ENCODE measurements around the gene PROCA1. TPM values are rescaled to one million over a fixed set of nuclear protein-coding genes. Genes with fewer than 3 reads are reported as not detected.
A peak's percentile ranks its signal among the peaks of the same experiment; 100 is the strongest.

Gene PROCA1
- total and polyA plus RNA-seq, 9 of the 15 experiments (the other 6 are each of a cell fraction or from before 2014, with no cell fraction given) = 0.78 to 16.2 (median 5.6) TPM

DNA sequence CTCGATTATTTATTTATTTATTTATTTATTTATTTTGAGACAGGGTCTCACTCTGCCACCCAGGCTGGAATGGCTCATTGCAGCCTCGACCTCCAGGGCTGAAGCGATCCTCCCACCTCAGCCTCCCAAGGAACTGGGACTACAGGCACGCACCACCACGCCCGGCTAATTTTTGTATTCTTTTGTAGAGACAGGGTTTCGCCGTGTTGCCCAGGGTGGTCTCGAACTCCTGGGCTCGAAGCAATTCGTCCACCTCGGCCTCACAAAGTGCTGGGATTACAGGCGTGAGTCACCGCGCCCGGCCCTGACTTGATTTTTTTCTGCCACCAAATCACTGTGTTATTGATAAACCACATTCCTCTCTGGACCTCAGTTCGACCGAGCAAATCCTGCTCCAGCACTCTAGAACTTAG, 7.3 kb upstream of the PROCA1 start (continued):
- TF ChIP-seq, protein P1, sequence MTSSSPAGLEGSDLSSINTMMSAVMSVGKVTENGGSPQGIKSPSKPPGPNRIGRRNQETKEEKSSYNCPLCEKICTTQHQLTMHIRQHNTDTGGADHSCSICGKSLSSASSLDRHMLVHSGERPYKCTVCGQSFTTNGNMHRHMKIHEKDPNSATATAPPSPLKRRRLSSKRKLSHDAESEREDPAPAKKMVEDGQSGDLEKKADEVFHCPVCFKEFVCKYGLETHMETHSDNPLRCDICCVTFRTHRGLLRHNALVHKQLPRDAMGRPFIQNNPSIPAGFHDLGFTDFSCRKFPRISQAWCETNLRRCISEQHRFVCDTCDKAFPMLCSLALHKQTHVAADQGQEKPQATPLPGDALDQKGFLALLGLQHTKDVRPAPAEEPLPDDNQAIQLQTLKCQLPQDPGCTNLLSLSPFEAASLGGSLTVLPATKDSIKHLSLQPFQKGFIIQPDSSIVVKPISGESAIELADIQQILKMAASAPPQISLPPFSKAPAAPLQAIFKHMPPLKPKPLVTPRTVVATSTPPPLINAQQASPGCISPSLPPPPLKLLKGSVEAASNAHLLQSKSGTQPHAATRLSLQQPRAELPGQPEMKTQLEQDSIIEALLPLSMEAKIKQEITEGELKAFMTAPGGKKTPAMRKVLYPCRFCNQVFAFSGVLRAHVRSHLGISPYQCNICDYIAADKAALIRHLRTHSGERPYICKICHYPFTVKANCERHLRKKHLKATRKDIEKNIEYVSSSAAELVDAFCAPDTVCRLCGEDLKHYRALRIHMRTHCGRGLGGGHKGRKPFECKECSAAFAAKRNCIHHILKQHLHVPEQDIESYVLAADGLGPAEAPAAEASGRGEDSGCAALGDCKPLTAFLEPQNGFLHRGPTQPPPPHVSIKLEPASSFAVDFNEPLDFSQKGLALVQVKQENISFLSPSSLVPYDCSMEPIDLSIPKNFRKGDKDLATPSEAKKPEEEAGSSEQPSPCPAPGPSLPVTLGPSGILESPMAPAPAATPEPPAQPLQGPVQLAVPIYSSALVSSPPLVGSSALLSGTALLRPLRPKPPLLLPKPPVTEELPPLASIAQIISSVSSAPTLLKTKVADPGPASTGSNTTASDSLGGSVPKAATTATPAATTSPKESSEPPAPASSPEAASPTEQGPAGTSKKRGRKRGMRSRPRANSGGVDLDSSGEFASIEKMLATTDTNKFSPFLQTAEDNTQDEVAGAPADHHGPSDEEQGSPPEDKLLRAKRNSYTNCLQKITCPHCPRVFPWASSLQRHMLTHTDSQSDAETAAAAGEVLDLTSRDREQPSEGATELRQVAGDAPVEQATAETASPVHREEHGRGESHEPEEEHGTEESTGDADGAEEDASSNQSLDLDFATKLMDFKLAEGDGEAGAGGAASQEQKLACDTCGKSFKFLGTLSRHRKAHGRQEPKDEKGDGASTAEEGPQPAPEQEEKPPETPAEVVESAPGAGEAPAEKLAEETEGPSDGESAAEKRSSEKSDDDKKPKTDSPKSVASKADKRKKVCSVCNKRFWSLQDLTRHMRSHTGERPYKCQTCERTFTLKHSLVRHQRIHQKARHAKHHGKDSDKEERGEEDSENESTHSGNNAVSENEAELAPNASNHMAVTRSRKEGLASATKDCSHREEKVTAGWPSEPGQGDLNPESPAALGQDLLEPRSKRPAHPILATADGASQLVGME (CRISPR knock-in tag; IDR thresholded peaks at IDR 0.05) = no peak
- TF ChIP-seq BRD9 (IDR thresholded peaks at IDR 0.05; ENCODE audit: low read depth, partially characterized antibody) (peak; percentile 35), BRF1 (IDR thresholded peaks at IDR 0.05; ENCODE audit: borderline replicate concordance, extremely low read depth, insufficient read length) (no peak), MTA3 (IDR thresholded peaks at IDR 0.05; ENCODE audit: borderline replicate concordance) (0 out of 2 replicates have a peak, but pooled peaks have one; percentile 11), ZZZ3 (IDR thresholded peaks at IDR 0.05) (no peak), KLF10 (CRISPR knock-in tag; IDR thresholded peaks at IDR 0.05) (no peak), XRCC3 (IDR thresholded peaks at IDR 0.05) (no peak), FOXP1 (CRISPR knock-in tag; IDR thresholded peaks at IDR 0.05) (no peak), POLR2A (conservative IDR thresholded peaks at IDR 0.05) (no peak), CTBP1 (IDR thresholded peaks at IDR 0.05; ENCODE audit: borderline replicate concordance) (peak; percentile 29; the same call in 1 of the 2 replicates), ZFP36 (IDR thresholded peaks at IDR 0.05; ENCODE audit: low read depth, low read length, partially characterized antibody) (no peak), ZNF699 (CRISPR knock-in tag; IDR thresholded peaks at IDR 0.05; ENCODE audit: insufficient replicate concordance) (no peak), TAF1 (IDR thresholded peaks at IDR 0.05; ENCODE audit: control insufficient read depth, extremely low read depth, insufficient read depth, low read length, severe bottlenecking) (no peak), TOE1 (IDR thresholded peaks at IDR 0.05; ENCODE audit: borderline replicate concordance) (no peak), TOE1 (CRISPR knock-in tag; IDR thresholded peaks at IDR 0.05; ENCODE audit: borderline replicate concordance, low read depth) (no peak), TGIF2 (CRISPR knock-in tag; IDR thresholded peaks at IDR 0.05) (no peak)
- TF ChIP-seq, protein P2, sequence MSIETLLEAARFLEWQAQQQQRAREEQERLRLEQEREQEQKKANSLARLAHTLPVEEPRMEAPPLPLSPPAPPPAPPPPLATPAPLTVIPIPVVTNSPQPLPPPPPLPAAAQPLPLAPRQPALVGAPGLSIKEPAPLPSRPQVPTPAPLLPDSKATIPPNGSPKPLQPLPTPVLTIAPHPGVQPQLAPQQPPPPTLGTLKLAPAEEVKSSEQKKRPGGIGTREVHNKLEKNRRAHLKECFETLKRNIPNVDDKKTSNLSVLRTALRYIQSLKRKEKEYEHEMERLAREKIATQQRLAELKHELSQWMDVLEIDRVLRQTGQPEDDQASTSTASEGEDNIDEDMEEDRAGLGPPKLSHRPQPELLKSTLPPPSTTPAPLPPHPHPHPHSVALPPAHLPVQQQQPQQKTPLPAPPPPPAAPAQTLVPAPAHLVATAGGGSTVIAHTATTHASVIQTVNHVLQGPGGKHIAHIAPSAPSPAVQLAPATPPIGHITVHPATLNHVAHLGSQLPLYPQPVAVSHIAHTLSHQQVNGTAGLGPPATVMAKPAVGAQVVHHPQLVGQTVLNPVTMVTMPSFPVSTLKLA (conservative IDR thresholded peaks at IDR 0.05) = no peak
- TF ChIP-seq, protein P3, sequence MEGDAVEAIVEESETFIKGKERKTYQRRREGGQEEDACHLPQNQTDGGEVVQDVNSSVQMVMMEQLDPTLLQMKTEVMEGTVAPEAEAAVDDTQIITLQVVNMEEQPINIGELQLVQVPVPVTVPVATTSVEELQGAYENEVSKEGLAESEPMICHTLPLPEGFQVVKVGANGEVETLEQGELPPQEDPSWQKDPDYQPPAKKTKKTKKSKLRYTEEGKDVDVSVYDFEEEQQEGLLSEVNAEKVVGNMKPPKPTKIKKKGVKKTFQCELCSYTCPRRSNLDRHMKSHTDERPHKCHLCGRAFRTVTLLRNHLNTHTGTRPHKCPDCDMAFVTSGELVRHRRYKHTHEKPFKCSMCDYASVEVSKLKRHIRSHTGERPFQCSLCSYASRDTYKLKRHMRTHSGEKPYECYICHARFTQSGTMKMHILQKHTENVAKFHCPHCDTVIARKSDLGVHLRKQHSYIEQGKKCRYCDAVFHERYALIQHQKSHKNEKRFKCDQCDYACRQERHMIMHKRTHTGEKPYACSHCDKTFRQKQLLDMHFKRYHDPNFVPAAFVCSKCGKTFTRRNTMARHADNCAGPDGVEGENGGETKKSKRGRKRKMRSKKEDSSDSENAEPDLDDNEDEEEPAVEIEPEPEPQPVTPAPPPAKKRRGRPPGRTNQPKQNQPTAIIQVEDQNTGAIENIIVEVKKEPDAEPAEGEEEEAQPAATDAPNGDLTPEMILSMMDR (IDR thresholded peaks at IDR 0.05 in 2 of 3, conservative IDR thresholded peaks at IDR 0.05 in 1 of 3; ENCODE audit: insufficient read depth in 2 of 3, low read depth in 1 of 3, low read length in 3 of 3) = no peak
- TF ChIP-seq, protein P4, sequence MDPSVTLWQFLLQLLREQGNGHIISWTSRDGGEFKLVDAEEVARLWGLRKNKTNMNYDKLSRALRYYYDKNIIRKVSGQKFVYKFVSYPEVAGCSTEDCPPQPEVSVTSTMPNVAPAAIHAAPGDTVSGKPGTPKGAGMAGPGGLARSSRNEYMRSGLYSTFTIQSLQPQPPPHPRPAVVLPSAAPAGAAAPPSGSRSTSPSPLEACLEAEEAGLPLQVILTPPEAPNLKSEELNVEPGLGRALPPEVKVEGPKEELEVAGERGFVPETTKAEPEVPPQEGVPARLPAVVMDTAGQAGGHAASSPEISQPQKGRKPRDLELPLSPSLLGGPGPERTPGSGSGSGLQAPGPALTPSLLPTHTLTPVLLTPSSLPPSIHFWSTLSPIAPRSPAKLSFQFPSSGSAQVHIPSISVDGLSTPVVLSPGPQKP (CRISPR knock-in tag; IDR thresholded peaks at IDR 0.05) = no peak
